Measurements from ENCODE around the gene MC4R.
"Not testable (repeated sequence)": the region's sequence is repeated elsewhere in the genome, so short reads cannot be mapped to it uniquely, and the experiment has no call there.

Gene MC4R

GRCh38 chr18:60372596-60372995, at the start of gene MC4R:
MC4R (minus strand) TSS chr18:60372775; CDS start chr18:60372349, 426 bp downstream.
- POLR2A ChIA-PET: interaction anchor here (0.7 kb wide), 1 partner anchor 39 kb away, joined by 4 read pairs; no protein-coding TSS in a partner anchor

GRCh38 chr18:60422306-60422705, 49.7 kb upstream of the MC4R start:
- CTCF ChIA-PET; DNase-seq (ENCODE audit: low read depth, low spot score); H3K4me3 ChIP-seq (ENCODE audit: low read depth, low read length); POLR2A ChIA-PET: not testable (repeated sequence)

More at GRCh38 chr18:60372596-60372995, at the start of gene MC4R:
- peak; percentile 74 for DNase-seq (ENCODE audit: low read depth, low spot score)
- CTCF ChIA-PET: interaction anchor here (0.7 to 1.9 kb wide), 4 partner anchors 52 to 384 kb away, joined by 3 to 9 read pairs (median 4); no protein-coding TSS in a partner anchor
- no peak for TF ChIP-seq CTCF (IDR thresholded peaks at IDR 0.05; ENCODE audit: insufficient read depth, low read length, missing control alignments)
- H3K4me3 ChIP-seq (ENCODE audit: low read depth, low read length): peak within 1 kb of the TSS; percentile 51

- no peak overlapping the region for H3K4me3 ChIP-seq (ENCODE audit: low read depth, low read length)
- CTCF ChIA-PET: no interaction called here
- no peak for DNase-seq (ENCODE audit: low read depth, low spot score)
- POLR2A ChIA-PET: no interaction called here
- TF ChIP-seq CTCF (IDR thresholded peaks at IDR 0.05; ENCODE audit: insufficient read depth, low read length, missing control alignments): no peak
Measured at GRCh38 chr18:60421356-60422118, 49.0 kb upstream of the MC4R start.

- CTCF ChIA-PET: interaction anchor here (1.9 kb wide), 1 partner anchor 422 kb away, joined by 8 read pairs; no protein-coding TSS in a partner anchor
- no peak for TF ChIP-seq CTCF (IDR thresholded peaks at IDR 0.05; ENCODE audit: insufficient read depth, low read length, missing control alignments)
- H3K4me3 ChIP-seq (ENCODE audit: low read depth, low read length): no peak overlapping the region
- no peak for DNase-seq (ENCODE audit: low read depth, low spot score)
- POLR2A ChIA-PET: no interaction called here
Measured at GRCh38 chr18:60417946-60418345, 45.4 kb upstream of the MC4R start.

GRCh38 chr18:60413944-60414547, 41.5 kb upstream of the MC4R start:
- no peak overlapping the region for H3K4me3 ChIP-seq (ENCODE audit: low read depth, low read length)
- CTCF ChIA-PET: interaction anchor here (1.2 to 2.1 kb wide), 9 partner anchors 9 to 426 kb away, joined by 3 to 9 read pairs (median 5); no protein-coding TSS in a partner anchor
- no peak for DNase-seq (ENCODE audit: low read depth, low spot score)
- POLR2A ChIA-PET: no interaction called here
- peak; percentile 48 for TF ChIP-seq CTCF (IDR thresholded peaks at IDR 0.05; ENCODE audit: insufficient read depth, low read length, missing control alignments)

GRCh38 chr18:60411715-60412114, 39.1 kb upstream of the MC4R start:
- CTCF ChIA-PET: interaction anchor here (1.2 kb wide), 1 partner anchor 416 kb away, joined by 7 read pairs; no protein-coding TSS in a partner anchor
- POLR2A ChIA-PET: no interaction called here
- no peak for DNase-seq (ENCODE audit: low read depth, low spot score)
- TF ChIP-seq CTCF (IDR thresholded peaks at IDR 0.05; ENCODE audit: insufficient read depth, low read length, missing control alignments): no peak
- no peak overlapping the region for H3K4me3 ChIP-seq (ENCODE audit: low read depth, low read length)

All from AG04449 (cell line).